GM21723 (cell line): ENCODE measurements around the gene SATB2.

Source experiments
- ATAC-seq: cut with Tn5 transposase; IDR thresholded peaks from one replicate; pipeline ENCODE4 v1.9.1; 2021; ENCODE audit warnings: mild to moderate bottlenecking, moderate library complexity; ENCODE audit not compliant: unreplicated experiment

The SATB2 gene

DNA sequence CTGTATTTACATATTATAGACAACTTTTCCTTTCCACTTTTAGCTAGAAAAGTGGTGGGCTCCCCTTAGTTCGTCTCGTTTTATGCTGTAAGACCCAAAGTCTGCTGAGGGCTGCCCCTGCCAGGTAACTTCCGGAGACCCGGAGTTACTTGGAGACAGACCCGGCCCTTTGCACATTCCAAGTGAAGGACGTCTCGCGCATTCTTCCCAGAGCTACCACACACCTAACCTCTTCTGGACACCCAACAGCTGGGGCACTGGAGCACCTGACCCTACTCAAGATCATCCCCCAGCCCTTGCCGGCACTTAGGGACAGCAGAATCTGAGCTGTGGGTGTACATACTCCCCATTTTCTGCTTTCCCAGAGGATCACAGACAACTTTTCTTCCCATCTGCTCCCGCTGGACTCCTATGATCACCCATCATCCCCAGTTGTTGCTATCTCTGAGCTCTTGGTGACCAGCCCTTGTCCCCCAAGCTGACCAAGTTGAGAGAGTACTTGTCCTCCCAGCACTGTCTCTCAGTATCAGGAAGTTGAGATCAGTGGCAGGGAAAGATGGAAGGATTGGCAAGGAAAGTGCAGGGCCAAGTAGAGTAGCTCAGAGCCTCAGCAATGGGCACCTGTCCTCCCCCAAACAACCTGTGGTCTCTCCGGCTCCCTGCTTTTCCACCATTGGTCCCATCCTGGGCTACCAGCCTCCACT lies 8.4 kb upstream of the SATB2 start:
- no peak for ATAC-seq

DNA sequence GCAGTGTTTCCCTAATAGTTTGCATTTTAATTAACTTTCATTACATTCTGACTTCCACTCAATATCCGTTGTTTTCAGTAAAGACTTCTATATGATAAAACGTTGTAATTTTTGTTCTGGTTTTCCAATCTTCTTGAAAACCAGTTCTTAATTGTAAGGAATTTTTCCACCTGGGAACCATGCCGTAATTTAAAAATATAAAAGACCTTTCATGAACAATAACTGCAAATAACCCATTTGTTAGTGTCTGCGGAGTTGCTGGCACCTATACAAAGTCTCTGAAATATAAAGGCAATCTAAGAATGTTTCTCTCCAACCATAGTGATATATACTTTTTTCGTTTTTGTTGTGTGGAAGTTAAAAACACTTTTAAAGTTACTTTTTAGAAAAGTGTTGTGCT lies 7.7 kb upstream of the SATB2 start:
- no peak for ATAC-seq

DNA sequence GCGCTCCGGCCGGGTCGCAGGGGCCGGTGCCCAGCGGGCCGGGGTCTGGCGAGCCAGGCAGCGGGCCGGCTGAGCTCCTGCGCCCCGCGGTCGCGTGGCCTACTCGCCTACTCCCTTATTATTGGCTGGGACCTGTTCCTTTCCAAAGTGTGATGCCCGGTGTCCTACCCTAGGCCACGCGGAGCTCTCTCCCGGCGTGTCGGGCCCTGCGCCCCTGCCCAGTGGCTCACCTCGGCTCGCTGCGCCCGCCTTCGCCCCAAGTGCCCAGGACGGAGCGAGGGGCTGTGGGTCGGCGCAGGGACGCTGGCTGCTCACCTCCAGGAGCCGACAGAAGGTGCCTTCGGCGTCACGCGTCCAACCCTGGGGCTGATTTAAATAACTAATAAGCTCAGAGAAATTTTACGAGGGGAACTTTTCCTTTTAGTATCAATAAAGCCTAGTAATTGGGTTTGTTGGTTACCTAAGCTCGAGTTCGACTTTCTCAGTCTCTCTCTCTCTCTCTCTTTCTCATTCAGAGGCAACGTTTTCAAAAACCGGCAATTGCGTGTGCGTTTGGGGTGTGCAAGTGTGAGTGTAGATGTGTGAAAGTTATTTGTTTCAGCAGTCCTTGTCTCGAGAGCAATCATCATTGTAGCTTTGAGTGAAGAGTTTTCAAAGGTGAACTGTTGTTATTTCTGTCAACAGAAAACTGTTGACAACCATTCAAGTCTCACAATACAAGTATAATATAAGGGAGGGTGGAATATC lies 7.0 kb upstream of the SATB2 start:
- ATAC-seq: no peak

DNA sequence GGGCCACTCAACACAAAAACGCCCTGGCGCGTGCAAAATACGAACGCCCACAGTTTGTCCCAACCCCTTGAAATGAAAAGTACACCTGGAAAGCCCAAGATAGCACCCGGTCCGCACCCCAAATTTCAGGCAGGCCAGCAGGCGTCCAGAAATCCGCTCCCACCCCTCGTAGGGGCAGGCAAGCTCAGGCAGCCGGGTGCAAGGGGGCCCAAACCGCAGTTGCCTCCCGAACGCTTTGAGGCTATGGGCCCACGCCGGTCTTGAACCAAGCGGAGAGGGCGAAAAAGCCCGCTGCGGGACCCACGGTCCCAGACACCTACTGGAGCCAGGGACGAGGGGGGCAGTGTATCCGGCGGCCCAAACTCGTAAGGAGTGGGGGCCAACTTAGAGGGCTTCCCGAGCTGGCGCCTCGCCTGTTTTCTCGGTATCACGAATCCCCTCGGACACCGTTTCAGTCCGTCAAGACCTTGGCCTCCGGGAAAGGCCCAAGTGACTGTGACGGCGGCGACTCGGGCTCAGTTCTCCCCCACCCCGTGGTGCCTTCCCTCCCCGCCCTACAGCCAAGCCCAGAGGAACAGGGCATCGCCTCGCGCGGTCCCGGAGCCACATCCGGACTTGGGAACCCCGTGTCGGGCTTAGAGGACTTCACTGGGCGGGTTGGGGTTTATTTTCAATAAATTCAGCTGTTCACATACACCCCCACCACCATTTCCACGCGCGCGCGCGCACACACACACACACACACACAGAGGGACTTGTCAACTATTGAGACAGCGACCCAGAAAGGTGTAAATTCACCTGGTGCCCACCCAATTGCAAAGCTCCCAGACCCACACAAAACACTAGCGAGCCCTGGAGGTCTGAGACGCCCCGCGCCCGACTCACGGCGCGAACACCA lies 6.2 kb upstream of the SATB2 start:
- ATAC-seq: no peak

DNA sequence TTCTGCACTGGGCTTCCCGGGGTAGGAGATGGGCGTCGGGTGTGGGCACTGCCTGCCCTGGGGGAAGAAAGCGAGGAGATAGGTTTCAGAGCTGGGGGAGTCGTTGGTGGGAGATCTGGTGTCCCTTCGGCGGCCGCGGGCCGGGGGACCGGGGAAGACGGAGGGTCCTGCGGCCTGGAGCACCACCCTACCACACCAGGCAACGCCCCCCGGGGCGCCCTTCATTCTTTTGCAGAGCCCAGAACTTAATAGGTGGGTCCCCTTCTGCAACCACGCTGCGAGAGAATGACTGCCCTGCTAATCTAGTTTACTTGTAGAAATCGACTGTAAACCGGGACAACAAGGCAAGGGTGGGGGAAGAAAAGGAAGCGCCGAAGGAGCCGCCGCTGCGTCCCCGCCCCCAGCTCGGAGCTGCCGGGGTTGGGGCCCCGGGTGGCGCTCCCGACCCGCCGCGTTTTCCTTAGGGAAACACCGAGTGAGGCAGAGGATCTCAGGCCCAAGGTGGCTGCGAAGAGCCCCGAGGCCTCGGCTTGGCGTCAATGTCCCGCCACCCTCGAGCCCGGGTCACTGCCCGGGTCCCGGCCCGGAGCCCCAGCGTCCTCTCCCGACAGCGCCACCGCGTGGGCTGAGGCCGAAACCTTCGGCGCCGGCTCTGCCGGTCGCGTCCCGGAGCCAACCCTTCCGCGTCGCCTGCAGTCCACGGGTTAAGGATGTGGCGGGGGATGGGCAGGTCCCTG lies 5.4 kb upstream of the SATB2 start:
- ATAC-seq: no peak

DNA sequence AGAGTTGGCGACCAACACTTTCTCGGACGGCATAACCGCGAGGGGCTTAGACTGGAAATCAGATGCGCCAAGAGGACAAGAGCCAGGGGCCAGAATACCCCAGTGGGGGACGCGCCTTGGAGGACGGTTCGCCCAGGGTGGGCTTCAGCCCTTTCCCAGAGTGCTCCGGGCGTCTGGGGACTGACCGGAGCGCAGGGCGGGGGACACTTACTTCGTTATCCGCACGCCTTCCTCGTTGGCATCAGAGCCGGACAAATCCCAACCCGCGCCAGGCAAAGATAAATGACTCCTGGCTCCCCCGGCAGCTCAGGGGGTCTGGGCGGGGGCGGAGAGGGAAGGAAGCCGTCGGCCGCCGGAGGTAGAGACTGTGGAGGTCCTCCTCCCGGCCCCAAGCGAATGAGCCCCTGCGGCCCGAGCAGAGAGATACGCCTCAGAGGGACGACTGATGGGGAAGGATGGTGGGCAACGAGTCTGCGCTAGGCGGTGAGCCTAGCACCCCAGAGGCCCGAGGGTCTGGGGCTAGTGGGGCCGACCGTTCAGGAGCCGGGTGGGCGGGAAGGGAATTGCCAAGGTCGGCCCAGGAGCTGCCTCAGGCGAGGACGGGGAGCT lies 4.7 kb upstream of the SATB2 start:
- ATAC-seq: no peak

DNA sequence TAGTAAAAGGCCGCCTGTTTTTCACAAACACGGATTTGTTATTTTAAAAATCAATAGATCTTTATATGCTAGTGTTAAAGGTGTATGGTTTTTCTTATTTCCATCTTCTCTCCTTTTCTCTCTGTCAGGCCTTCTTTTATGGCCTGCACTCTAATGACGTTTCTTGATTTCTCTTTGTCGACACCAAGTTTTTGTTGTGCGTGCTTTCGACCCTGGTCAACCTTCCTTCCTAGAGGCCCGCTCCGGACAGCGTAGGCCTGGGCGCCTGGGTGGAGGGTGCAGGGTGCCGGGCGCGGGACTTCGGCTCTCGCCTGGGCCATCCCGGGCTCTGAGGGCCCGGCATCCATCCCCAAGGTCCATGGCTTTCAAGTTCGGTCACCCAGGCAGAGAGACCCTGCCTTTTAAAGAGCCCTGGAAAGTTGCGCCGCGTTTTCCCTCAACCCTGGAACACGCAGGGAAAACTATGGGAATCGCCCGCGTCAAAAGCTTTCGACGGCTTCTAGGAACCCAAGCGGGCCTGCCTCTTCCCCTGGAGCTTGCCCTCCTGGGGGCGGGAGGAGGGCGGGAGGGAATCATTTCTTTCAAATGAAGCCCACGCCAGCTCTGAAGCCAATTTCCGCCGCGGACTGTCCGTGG lies 4.1 kb upstream of the SATB2 start:
- no peak for ATAC-seq

DNA sequence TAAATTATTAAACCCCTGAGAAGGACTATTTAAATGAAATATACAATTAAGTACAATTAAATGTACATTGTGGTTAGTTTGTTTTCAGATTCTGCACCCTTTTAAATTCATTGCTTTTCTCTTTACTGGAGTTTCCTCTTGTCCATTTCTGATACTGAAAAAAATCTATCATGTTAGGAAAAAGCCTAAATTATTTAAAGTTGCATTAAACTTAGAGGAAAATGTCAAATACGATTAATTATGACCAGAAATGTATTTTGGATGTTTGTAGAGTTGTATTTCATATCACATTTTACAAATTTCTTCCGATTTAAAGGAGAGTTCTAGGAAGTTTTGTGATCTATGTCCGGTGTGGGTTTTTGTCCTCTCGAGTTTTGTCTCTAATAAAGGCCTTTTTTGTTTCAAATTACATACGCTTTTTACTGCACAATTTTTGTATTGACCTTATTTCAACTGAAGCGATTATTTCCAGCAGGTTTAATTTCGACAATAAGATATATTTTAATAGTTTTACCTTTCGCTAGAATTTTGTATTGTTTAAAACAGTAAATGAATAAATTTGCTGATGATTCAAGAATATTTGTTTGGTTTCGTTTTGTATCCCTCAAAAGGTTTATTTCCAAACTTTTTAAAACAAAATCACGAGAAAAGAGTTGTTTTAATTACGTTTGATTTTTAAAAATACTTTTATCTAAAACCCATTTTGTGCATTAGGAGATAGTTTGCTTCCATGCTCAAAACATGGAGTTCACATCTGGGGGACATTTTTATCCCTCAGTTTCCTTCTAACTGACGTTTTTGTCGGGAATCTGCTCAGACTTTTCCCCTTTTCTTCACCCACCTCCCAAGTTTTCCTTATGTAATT lies 3.3 kb upstream of the SATB2 start:
- ATAC-seq: no peak

DNA sequence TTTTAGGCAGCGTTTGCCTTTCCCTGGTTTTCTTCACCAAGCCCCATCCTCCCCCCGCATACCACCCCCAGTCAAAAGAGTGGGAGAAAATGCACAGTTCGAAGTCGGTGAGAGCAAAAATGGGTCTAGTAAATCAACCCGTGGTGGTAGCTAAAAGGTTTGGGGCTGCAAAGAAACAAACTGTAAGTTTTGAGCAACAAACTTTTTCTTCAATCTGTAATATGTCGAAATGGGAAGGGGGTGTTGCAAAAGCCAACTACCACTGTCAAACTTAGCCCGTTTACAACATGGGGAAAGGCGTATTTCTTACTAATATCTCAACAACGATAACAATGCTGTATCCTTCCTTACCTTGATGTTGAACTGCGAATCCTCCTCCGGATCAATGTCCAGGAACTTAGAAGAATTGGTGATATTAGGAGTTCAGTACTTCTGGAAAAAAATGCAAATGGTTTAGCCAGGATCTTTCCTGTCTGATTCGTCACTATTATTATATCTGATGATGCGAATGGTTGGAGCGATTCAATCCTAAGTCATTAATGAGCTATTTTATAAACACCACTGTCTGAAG lies 2.4 kb upstream of the SATB2 start:
- no peak for ATAC-seq

DNA sequence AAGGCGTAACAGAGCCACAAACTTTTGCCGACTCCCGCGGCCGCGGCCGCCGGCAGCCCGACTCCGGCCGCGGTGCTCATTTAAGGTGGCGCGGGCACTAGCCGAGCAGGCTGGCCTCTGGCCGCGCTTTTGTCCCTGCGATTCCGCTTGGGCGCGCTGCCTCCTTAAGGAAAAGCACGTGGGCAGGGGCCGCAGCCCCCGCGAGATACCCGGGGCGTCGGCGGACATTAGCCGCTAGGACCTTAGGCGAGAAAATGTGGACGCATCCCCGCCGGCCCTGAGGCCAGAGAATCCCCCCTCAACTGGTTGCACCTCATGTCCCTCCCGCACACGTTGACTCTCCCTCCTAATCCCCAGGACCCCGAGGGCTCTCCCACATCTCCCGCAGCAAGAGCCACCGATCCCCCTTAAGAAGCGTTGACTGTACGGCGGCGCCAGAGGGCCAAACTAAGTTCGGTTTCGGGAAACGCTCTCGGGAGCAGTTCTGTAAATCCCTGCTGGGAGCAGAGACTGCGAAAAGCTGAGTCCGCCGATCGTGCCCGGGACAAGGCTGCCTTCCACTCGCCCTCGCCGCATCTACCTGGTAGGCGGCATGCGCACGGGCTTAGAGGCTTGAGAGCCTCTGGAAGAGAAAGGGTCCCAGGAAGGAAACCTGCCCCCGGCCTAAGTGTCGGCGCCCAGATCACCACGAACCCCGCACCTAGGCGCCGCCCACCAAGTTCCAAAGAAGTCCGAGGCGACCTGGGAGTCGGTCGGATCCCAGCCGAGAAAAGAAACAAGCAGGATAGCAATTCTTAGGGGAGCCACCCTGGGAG lies 1.8 kb upstream of the SATB2 start:
- ATAC-seq: peak; percentile 49

DNA sequence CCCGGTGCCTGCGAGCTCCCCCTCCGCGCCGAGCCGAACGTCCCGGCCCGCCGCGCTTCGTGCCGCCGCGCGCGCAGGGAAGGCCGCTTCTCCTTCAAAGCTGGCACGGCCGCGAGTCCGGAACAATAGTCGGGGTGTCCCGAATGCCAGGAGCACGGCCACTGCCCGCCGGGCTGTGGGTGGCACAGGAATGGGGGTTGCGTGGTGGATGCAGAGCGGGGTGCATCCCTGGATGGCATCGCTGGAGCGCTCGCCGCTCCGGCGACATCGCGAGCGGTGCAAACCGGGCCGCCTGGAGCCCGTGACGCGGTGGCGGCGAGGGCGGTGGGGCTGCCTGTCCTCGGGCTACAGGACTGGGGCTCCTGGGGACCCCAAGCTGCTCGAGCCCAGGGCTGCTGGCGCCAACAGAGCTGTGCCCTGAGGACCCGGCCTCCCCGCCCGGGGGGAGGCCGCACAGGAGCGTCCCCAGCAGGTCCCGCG lies 1.1 kb upstream of the SATB2 start:
- peak; percentile 37 for ATAC-seq

DNA sequence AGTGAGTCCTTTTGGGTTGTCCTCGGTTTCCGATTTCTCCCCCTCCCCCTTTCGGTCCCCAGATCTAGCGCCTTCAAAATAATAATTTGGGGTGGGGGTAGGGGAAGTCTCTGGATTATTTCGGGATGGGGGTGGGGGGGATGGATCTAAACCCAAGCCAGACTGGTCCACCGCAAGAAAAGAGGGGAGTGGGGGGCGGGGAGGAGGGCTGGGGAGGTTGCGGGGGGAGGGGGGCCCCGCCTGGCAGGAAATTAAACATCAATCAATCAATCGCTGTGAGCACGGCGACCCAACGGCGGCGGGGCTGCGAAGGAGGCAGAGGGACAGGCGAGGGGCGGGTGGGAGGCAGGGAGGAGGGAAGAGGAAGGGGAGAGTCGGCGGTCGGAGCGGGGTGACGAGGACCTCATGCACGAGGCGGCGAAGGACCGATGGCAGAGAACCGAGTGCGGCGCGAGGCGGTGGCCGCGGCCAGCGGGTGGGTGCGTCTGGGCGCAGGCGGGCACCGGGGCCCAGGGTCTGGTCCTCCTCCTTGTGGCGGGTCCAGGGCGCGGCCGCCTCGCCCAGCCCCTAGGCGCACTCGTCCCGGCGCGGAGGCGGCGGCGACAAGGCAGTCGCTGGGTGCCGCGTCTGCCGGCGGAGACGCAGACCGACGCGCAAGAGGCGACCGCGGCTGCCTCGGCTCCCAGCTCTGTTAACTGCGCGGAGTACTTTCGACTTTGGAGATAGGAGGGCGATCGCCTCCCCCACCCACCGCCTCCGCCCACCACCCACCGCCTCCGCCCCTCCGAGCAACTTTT lies 468 bp upstream of the SATB2 start:
- peak; percentile 29 for ATAC-seq

DNA sequence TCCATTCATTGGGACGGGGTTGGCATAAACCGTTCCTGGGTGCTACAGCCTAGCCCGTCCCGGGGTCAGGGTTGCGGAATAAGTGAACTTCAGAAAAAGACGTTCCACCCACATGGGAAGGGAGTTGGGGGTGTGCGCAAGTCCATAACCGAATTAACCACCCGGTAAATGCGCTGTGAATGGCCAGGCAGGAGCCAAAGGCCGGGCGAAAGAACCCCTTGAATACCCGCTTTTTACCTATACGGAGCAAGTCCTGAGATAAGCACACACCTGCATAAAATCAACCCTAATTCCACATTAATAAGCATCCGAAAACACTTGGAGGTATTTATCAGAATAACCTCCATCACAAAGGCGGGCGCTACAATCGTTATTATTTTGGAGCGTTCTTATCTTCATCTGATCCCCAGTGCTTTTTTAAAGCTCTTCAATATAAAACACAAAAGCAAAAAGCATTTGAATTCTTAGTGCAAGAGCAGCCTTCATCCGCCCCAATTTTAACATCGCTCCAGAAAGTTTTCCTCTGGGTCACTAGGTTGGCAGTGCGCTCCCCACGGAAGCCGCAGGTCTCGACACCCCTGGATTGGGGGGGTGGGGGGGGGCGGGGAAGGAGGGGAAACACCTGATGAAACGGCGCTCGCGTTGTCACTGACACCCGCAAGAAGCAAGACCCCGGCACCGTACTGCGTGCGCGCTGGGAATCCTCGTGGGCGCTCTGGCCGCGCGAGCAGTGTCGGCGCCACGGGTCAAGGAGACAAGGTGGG lies 1.2 kb downstream of the SATB2 start:
- no peak for ATAC-seq

DNA sequence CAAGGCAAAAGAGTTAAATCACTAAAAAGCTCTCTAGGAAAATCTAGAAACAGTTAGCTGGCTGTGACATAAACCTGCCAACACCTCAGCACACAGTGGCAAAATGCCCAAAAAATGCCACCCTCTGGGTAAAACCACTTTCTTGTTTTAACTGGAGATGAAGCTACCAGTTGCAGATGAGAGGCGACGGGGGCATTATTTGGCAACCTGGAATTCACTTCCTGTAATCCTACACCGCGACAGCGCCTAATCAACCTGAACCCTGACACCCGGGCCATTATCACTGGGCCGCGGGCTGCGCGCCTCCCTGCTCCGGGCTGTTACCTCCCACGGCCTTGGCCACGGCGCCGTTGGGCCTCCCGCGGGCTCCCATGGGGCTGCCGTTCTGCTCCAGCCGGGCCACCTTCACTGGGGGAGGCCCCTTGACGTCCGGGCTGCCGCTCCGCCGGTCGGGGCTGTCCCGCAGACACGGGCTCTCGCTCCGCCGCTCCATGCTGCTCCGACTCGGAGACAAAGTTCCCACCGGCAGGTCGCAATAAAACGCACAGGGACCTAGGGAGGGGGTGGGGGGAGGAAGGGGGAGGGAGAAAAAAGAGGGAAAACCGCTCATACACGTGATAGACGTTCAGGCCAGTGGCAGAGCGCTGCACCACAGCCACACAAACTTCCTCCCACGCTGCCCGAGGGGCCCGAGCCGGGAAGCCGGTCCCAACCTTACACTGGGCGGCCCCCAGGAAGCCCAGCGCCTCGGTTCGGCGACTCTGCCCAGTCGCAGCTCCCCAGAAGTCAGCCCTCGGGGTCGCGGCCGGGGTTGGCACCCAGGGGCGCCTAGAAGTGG lies 2.0 kb downstream of the SATB2 start:
- no peak for ATAC-seq

DNA sequence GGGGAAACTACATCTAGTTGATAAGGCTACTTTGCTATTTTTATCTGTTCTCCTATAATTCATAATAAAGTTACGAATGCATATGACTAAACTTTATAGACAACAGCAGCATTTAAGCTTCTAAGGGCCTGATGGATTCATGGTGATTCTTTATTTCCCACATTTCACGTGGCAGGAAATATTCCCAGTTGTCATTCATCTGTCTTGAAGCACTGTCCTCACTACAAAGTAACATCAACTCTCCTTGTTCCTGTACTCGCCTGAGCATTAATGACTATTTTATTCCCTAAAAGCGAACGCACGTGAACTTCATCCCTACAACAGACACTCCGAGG lies 2.6 kb downstream of the SATB2 start:
- no peak for ATAC-seq

DNA sequence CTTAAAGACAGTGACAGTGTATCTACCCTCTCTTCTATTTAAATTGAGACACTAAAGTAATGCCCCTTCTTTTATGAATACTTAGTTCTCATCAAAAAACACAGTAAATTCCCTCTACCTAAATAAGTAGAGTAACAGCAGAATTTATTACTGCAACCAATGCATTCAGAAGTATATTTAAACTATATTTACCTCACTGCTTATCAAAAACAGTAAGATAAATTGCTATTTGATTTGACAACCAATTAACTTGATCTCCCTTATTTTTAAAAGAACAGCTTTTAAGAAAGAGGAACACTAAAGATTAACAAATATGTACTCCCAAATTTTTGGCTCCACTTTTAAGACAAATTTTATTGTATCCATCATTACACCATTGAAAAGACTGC lies 4.8 kb downstream of the SATB2 start:
- no peak for ATAC-seq
